Suppressor macrophage (primary cell): Measurements from ENCODE around the gene PRPF8.

Experiments used
- DNase-seq, 4 experiments: peaks; one replicate each; pipeline ENCODE4 v3.0.0-alpha.2; 2020 to 2022

Gene PRPF8

GRCh38 chr17:1625581-1625980 lies 59.1 kb downstream of the PRPF8 start:
- DNase-seq: peak in 3 of 4 experiments; percentile 44 to 51 (median 49)

- no peak for DNase-seq
These were observed 59.6 kb downstream of the PRPF8 start for GRCh38 chr17:1625053-1625452.

- no peak for DNase-seq
These were observed 60.0 kb downstream of the PRPF8 start for GRCh38 chr17:1624650-1625049.

GRCh38 chr17:1623057-1623630 lies 61.5 kb downstream of the PRPF8 start:
- peak in 3 of 4 experiments; percentile 66 to 70 (median 67) for DNase-seq

- DNase-seq: no peak
These were observed 63.3 kb downstream of the PRPF8 start for GRCh38 chr17:1621273-1621954.

- DNase-seq: no peak
These were observed 64.2 kb downstream of the PRPF8 start for GRCh38 chr17:1620486-1620885.

- DNase-seq: peak; percentile 55 to 69 (median 61)
These were observed 67.0 kb downstream of the PRPF8 start for GRCh38 chr17:1617620-1618174.

GRCh38 chr17:1616101-1616500 lies 68.6 kb downstream of the PRPF8 start:
- no peak for DNase-seq

GRCh38 chr17:1612400-1612799 lies 72.3 kb downstream of the PRPF8 start:
- peak in 2 of 4 experiments; percentile 33 for DNase-seq

GRCh38 chr17:1611715-1612114 lies 73.0 kb downstream of the PRPF8 start:
- peak; percentile 90 to 93 (median 91) for DNase-seq

GRCh38 chr17:1608676-1609075 lies 76.0 kb downstream of the PRPF8 start:
- no peak for DNase-seq

- no peak for DNase-seq
These were observed 76.7 kb downstream of the PRPF8 start for GRCh38 chr17:1607971-1608320.

GRCh38 chr17:1606352-1606985 lies 78.2 kb downstream of the PRPF8 start:
- peak; percentile 43 to 74 (median 60) for DNase-seq

GRCh38 chr17:1605681-1606351 lies 78.9 kb downstream of the PRPF8 start:
- no peak for DNase-seq

- peak in 1 of 4 experiments; percentile 39 for DNase-seq
These were observed 79.7 kb downstream of the PRPF8 start for GRCh38 chr17:1604831-1605528.

GRCh38 chr17:1601571-1601970 lies 83.1 kb downstream of the PRPF8 start:
- no peak for DNase-seq
